ENCODE data around the gene ASB15. TPM values are rescaled to one million over a fixed set of nuclear protein-coding genes. Genes with fewer than 3 reads are reported as not detected.

Gene ASB15
- total and polyA plus RNA-seq, 4 donors = 0.08 TPM; not detected in 3

- H3K27me3 ChIP-seq (ENCODE audit: control insufficient read depth, insufficient read depth, low read length) = no peaks in the 10 kb centered on the region
- DNase-seq (ENCODE audit: low read depth in 4 of 6, low spot score in 6 of 6) = no peak
- H3K9me3 ChIP-seq (ENCODE audit: control insufficient read depth, insufficient read depth, low read length) = no peaks in the 10 kb centered on the region
- H3K27ac ChIP-seq (ENCODE audit: low read depth, low read length) = no peak overlapping the region
- WGBS (ENCODE audit: insufficient coverage) = 94% methylated on average over 6 of the region's 7 CpGs
- no peaks in the 10 kb centered on the region for H3K36me3 ChIP-seq (ENCODE audit: control insufficient read depth, insufficient read depth, low read length)
- H3K4me1 ChIP-seq (ENCODE audit: control insufficient read depth, insufficient read depth, low read length) = no peaks in the 10 kb centered on the region
- no peak overlapping the region for H3K4me3 ChIP-seq (ENCODE audit: low read depth, low read length)
These were observed 67.9 kb downstream of the ASB15 start for GRCh38 chr7:123669485-123669884.

- no peak for DNase-seq (ENCODE audit: low read depth in 4 of 6, low spot score in 6 of 6)
- 95% methylated on average over 3 of the region's 5 CpGs for WGBS (ENCODE audit: insufficient coverage)
These were observed 71.6 kb downstream of the ASB15 start for GRCh38 chr7:123673137-123673732.

GRCh38 chr7:123673752-123674398, 72.3 kb downstream of the ASB15 start:
- no peaks in the 10 kb centered on the region for H3K4me1 ChIP-seq (ENCODE audit: control insufficient read depth, insufficient read depth, low read length)
- H3K27ac ChIP-seq (ENCODE audit: low read depth, low read length) = no peak overlapping the region
- no peaks in the 10 kb centered on the region for H3K27me3 ChIP-seq (ENCODE audit: control insufficient read depth, insufficient read depth, low read length)
- H3K36me3 ChIP-seq (ENCODE audit: control insufficient read depth, insufficient read depth, low read length) = no peaks in the 10 kb centered on the region
- no peak overlapping the region for H3K4me3 ChIP-seq (ENCODE audit: low read depth, low read length)
- no peaks in the 10 kb centered on the region for H3K9me3 ChIP-seq (ENCODE audit: control insufficient read depth, insufficient read depth, low read length)
- no peak for DNase-seq (ENCODE audit: low read depth in 4 of 6, low spot score in 6 of 6)
- 100% methylated on average over 2 of the region's 3 CpGs for WGBS (ENCODE audit: insufficient coverage)

More at GRCh38 chr7:123673137-123673732, 71.6 kb downstream of the ASB15 start:
- H3K4me1 ChIP-seq (ENCODE audit: control insufficient read depth, insufficient read depth, low read length) = no peaks in the 10 kb centered on the region
- H3K9me3 ChIP-seq (ENCODE audit: control insufficient read depth, insufficient read depth, low read length) = no peaks in the 10 kb centered on the region
- no peaks in the 10 kb centered on the region for H3K27me3 ChIP-seq (ENCODE audit: control insufficient read depth, insufficient read depth, low read length)
- H3K36me3 ChIP-seq (ENCODE audit: control insufficient read depth, insufficient read depth, low read length) = no peaks in the 10 kb centered on the region
- no peak overlapping the region for H3K4me3 ChIP-seq (ENCODE audit: low read depth, low read length)
- no peak overlapping the region for H3K27ac ChIP-seq (ENCODE audit: low read depth, low read length)

- WGBS (ENCODE audit: insufficient coverage) = no CpG with 5 or more reads among the region's 2 CpGs
- H3K27ac ChIP-seq (ENCODE audit: low read depth, low read length) = no peak overlapping the region
These were observed 73.0 kb downstream of the ASB15 start for GRCh38 chr7:123674399-123675180.

GRCh38 chr7:123675181-123675473, 73.5 kb downstream of the ASB15 start:
- DNase-seq (ENCODE audit: low read depth in 4 of 6, low spot score in 6 of 6) = no peak
- Histone ChIP-seq H3K4me1 (ENCODE audit: control insufficient read depth, insufficient read depth, low read length) (no peaks in the 10 kb centered on the region), H3K36me3 (ENCODE audit: control insufficient read depth, insufficient read depth, low read length) (no peaks in the 10 kb centered on the region), H3K9me3 (ENCODE audit: control insufficient read depth, insufficient read depth, low read length) (no peaks in the 10 kb centered on the region), H3K4me3 (ENCODE audit: low read depth, low read length) (no peak overlapping the region), H3K27ac (ENCODE audit: low read depth, low read length) (no peak overlapping the region), H3K27me3 (ENCODE audit: control insufficient read depth, insufficient read depth, low read length) (no peaks in the 10 kb centered on the region)

More at GRCh38 chr7:123674399-123675180, 73.0 kb downstream of the ASB15 start:
- Histone ChIP-seq H3K4me1 (ENCODE audit: control insufficient read depth, insufficient read depth, low read length) (no peaks in the 10 kb centered on the region), H3K27me3 (ENCODE audit: control insufficient read depth, insufficient read depth, low read length) (no peaks in the 10 kb centered on the region), H3K9me3 (ENCODE audit: control insufficient read depth, insufficient read depth, low read length) (no peaks in the 10 kb centered on the region), H3K36me3 (ENCODE audit: control insufficient read depth, insufficient read depth, low read length) (no peaks in the 10 kb centered on the region), H3K4me3 (ENCODE audit: low read depth, low read length) (no peak overlapping the region)
- no peak for DNase-seq (ENCODE audit: low read depth in 4 of 6, low spot score in 6 of 6)

GRCh38 chr7:123677061-123677715, 75.6 kb downstream of the ASB15 start:
- no CpG with 5 or more reads among the region's 2 CpGs for WGBS (ENCODE audit: insufficient coverage)

GRCh38 chr7:123679614-123680013, 78.0 kb downstream of the ASB15 start:
- no CpG with 5 or more reads among the region's 3 CpGs for WGBS (ENCODE audit: insufficient coverage)
- Histone ChIP-seq H3K36me3 (ENCODE audit: control insufficient read depth, insufficient read depth, low read length) (no peaks in the 10 kb centered on the region), H3K27me3 (ENCODE audit: control insufficient read depth, insufficient read depth, low read length) (no peaks in the 10 kb centered on the region), H3K9me3 (ENCODE audit: control insufficient read depth, insufficient read depth, low read length) (no peaks in the 10 kb centered on the region), H3K4me1 (ENCODE audit: control insufficient read depth, insufficient read depth, low read length) (no peaks in the 10 kb centered on the region), H3K27ac (ENCODE audit: low read depth, low read length) (no peak overlapping the region), H3K4me3 (ENCODE audit: low read depth, low read length) (no peak overlapping the region)
- no peak for DNase-seq (ENCODE audit: low read depth in 4 of 6, low spot score in 6 of 6)

More at GRCh38 chr7:123677061-123677715, 75.6 kb downstream of the ASB15 start:
- Histone ChIP-seq H3K27me3 (ENCODE audit: control insufficient read depth, insufficient read depth, low read length) (no peaks in the 10 kb centered on the region), H3K9me3 (ENCODE audit: control insufficient read depth, insufficient read depth, low read length) (no peaks in the 10 kb centered on the region), H3K36me3 (ENCODE audit: control insufficient read depth, insufficient read depth, low read length) (no peaks in the 10 kb centered on the region), H3K4me1 (ENCODE audit: control insufficient read depth, insufficient read depth, low read length) (no peaks in the 10 kb centered on the region), H3K27ac (ENCODE audit: low read depth, low read length) (no peak overlapping the region), H3K4me3 (ENCODE audit: low read depth, low read length) (no peak overlapping the region)
- no peak for DNase-seq (ENCODE audit: low read depth in 4 of 6, low spot score in 6 of 6)

GRCh38 chr7:123680580-123680979, 79.0 kb downstream of the ASB15 start:
- Histone ChIP-seq H3K36me3 (ENCODE audit: control insufficient read depth, insufficient read depth, low read length) (no peaks in the 10 kb centered on the region), H3K9me3 (ENCODE audit: control insufficient read depth, insufficient read depth, low read length) (no peaks in the 10 kb centered on the region), H3K27ac (ENCODE audit: low read depth, low read length) (no peak overlapping the region), H3K4me1 (ENCODE audit: control insufficient read depth, insufficient read depth, low read length) (no peaks in the 10 kb centered on the region), H3K27me3 (ENCODE audit: control insufficient read depth, insufficient read depth, low read length) (no peaks in the 10 kb centered on the region), H3K4me3 (ENCODE audit: low read depth, low read length) (no peak overlapping the region)
- no peak for DNase-seq (ENCODE audit: low read depth in 4 of 6, low spot score in 6 of 6)
- WGBS (ENCODE audit: insufficient coverage) = 100% methylated on average over 2 of the region's 3 CpGs

GRCh38 chr7:123681561-123681960, 79.9 kb downstream of the ASB15 start:
- DNase-seq (ENCODE audit: low read depth in 4 of 6, low spot score in 6 of 6) = no peak
- WGBS (ENCODE audit: insufficient coverage) = 25% methylated on average over 1 of the region's 2 CpGs
- H3K36me3 ChIP-seq (ENCODE audit: control insufficient read depth, insufficient read depth, low read length) = no peaks in the 10 kb centered on the region
- H3K4me3 ChIP-seq (ENCODE audit: low read depth, low read length) = no peak overlapping the region
- H3K4me1 ChIP-seq (ENCODE audit: control insufficient read depth, insufficient read depth, low read length) = no peaks in the 10 kb centered on the region
- H3K9me3 ChIP-seq (ENCODE audit: control insufficient read depth, insufficient read depth, low read length) = no peaks in the 10 kb centered on the region
- H3K27me3 ChIP-seq (ENCODE audit: control insufficient read depth, insufficient read depth, low read length) = no peaks in the 10 kb centered on the region
- H3K27ac ChIP-seq (ENCODE audit: low read depth, low read length) = no peak overlapping the region

Data from spinal cord (tissue), 10 donors.